AG09309 (cell line): ENCODE data around the gene PCSK7.

Experiments
- DNase-seq: peaks from one replicate; pipeline ENCODE4 v3.0.0-alpha.2; 2010; ENCODE audit warnings: low read depth
- H3K4me3 ChIP-seq: 2 replicates; pipeline ENCODE4 v1.5.1; 2011; ENCODE audit warnings: mild to moderate bottlenecking, low read depth, low read length, moderate library complexity; ENCODE audit not compliant: control insufficient read depth
- CTCF ChIP-seq: IDR thresholded peaks from 2 replicates; pipeline ENCODE4 v1.5.1; 2011; ENCODE audit warnings: mild to moderate bottlenecking, low read depth, low read length, inconsistent platforms; ENCODE audit not compliant: insufficient read depth, control insufficient read depth; ENCODE audit errors: missing control alignments

The PCSK7 gene

GRCh38 chr11:117200813-117201657, 30.8 kb downstream of the PCSK7 start:
- TF ChIP-seq CTCF, result peak; percentile 2
- peak overlapping the region; percentile 63 for H3K4me3 ChIP-seq

GRCh38 chr11:117199916-117200812, 31.7 kb downstream of the PCSK7 start:
- TF ChIP-seq CTCF, result no peak
- no peak for DNase-seq
- H3K4me3 ChIP-seq, result peak overlapping the region; percentile 63

More at GRCh38 chr11:117200813-117201657, 30.8 kb downstream of the PCSK7 start:
- DNase-seq, result no peak

- H3K4me3 ChIP-seq, result peak within 1 kb of the TSS; percentile 63
- DNase-seq, result peak; percentile 78
- no peak for TF ChIP-seq CTCF
Observed at GRCh38 chr11:117199053-117199915, 32.6 kb downstream of the PCSK7 start, which contains the start of gene TAGLN. Gene TAGLN (plus strand): TSS chr11:117199370. CDS start chr11:117203014, 3,644 bp downstream.

- TF ChIP-seq CTCF, result no peak
- DNase-seq, result no peak
- peak overlapping the region; percentile 63 for H3K4me3 ChIP-seq
Observed at GRCh38 chr11:117198613-117199012, 33.3 kb downstream of the PCSK7 start.

GRCh38 chr11:117197516-117198456, 34.1 kb downstream of the PCSK7 start:
- H3K4me3 ChIP-seq, result no peak overlapping the region
- no peak for DNase-seq

More at GRCh38 chr11:117197516-117198456, 34.1 kb downstream of the PCSK7 start:
- TF ChIP-seq CTCF, result peak; percentile 45
